GM12878 (cell line): ENCODE results near the gene ADGRV1. TPM values are rescaled to one million over a fixed set of nuclear protein-coding genes. Genes with fewer than 3 reads are reported as not detected.

Experiments
- ATAC-seq: fragments of 200-7000 bp; cut with Tn5 transposase; 3 replicates; pipeline ENCODE4 v1.9.1; 2020; ENCODE audit warnings: mild to moderate bottlenecking, moderate library complexity
- BruUV-seq: library from RNA; stranded (reverse); fragments of 400-500 nt; replicated peaks from 2 replicates; lab custom pipeline; 2021; lab: Mats Ljungman, UMichigan
- CTCF ChIA-PET: fragments of 300-600 bp; sonication (Branson Sonifier 250); formaldehyde crosslinking; extraction: SDS; loops from one replicate; lab custom pipeline; 2021; ENCODE audit warnings: inconsistent platforms; lab: Yijun Ruan, JAX
- POLR2A ChIA-PET: fragments of 350-600 bp; formaldehyde crosslinking; extraction: SDS; loops from one replicate; lab custom pipeline; 2021; ENCODE audit warnings: inconsistent platforms; lab: Charles Lee
- RAD21 ChIA-PET: fragments of 300-600 bp; sonication (Branson Sonifier 250); formaldehyde crosslinking; loops from one replicate; lab custom pipeline; 2023; ENCODE audit warnings: antibody characterized with exemption; ENCODE audit not compliant: unreplicated experiment; lab: Charles Lee
- SMC1A ChIA-PET: fragments of 300-600 bp; sonication (Branson Sonifier 250); formaldehyde crosslinking; loops from one replicate; lab custom pipeline; 2023; ENCODE audit not compliant: unreplicated experiment, uncharacterized antibody; lab: Charles Lee
- DNase-seq: peaks from one replicate; pipeline ENCODE4 v3.0.0-alpha.2; 2011; ENCODE audit warnings: low read depth, low spot score
- FAIRE-seq: peaks from 3 replicates; lab custom pipeline; 2011; peaks lifted over from hg19 to GRCh38; lab: Jason Lieb, UNC
- H2AFZ ChIP-seq: 2 replicates; pipeline ENCODE4 v1.6.0; 2011; ENCODE audit warnings: low read depth, low read length, control low read depth; ENCODE audit not compliant: control insufficient read depth
- H3K27ac ChIP-seq: 2 replicates; pipeline ENCODE4 v1.5.1; 2011; ENCODE audit warnings: control low read depth; ENCODE audit not compliant: control insufficient read depth, insufficient read depth
- H3K27me3 ChIP-seq, 2 experiments: replicated peaks in 1 of 2; 2 replicates each; pipeline versions ENCODE4 v1.6.0 to v1.6.1; 2011; ENCODE audit warnings: low read length in 1 of 2; ENCODE audit not compliant: control insufficient read depth in 2 of 2, insufficient read depth in 2 of 2
- H3K36me3 ChIP-seq, 2 experiments: 2 replicates each; pipeline ENCODE4 v1.5.1; 2011; ENCODE audit warnings: low read length in 1 of 2; ENCODE audit not compliant: control insufficient read depth in 2 of 2, insufficient read depth in 2 of 2
- H3K4me1 ChIP-seq: 2 replicates; pipeline ENCODE4 v1.6.1; 2011; ENCODE audit warnings: mild to moderate bottlenecking, low read length, moderate library complexity, mixed read lengths; ENCODE audit not compliant: control insufficient read depth, insufficient read depth
- H3K4me2 ChIP-seq: 2 replicates; pipeline ENCODE4 v1.6.0; 2011; ENCODE audit warnings: control low read depth; ENCODE audit not compliant: control insufficient read depth, insufficient read depth
- H3K4me3 ChIP-seq: fragments of 200-600 bp; sonication (generic); 2 replicates; pipeline ENCODE4 v1.5.1; 2016
- H3K79me2 ChIP-seq: 2 replicates; pipeline ENCODE4 v1.6.0; 2011; ENCODE audit warnings: low read length; ENCODE audit not compliant: control insufficient read depth, insufficient read depth
- H3K9ac ChIP-seq: 2 replicates; pipeline ENCODE4 v1.8.0; 2011; ENCODE audit warnings: low read length, control low read depth, mixed read lengths; ENCODE audit not compliant: control insufficient read depth, insufficient read depth
- H3K9me3 ChIP-seq: replicated peaks from 3 replicates; pipeline ENCODE4 v1.5.1; 2011; ENCODE audit warnings: mild to moderate bottlenecking, low read length; ENCODE audit not compliant: control insufficient read depth, insufficient read depth
- H4K20me1 ChIP-seq: 2 replicates; pipeline ENCODE4 v1.6.0; 2011; ENCODE audit not compliant: control insufficient read depth, insufficient read depth
- EGR1 ChIP-seq, 2 experiments: IDR thresholded peaks; 1 replicate in 1 of 2; 2 replicates in 1 of 2; pipeline ENCODE4 v1.6.1; 2011 to 2012; ENCODE audit warnings: low read depth in 2 of 2, low read length in 2 of 2, borderline replicate concordance in 1 of 2, mild to moderate bottlenecking in 1 of 2, moderate library complexity in 1 of 2
- EZH2 ChIP-seq: IDR thresholded peaks from 2 replicates; pipeline ENCODE4 v1.6.1; 2012; ENCODE audit warnings: low read depth, mild to moderate bottlenecking, control low read depth, inconsistent platforms, low read length, borderline replicate concordance; ENCODE audit not compliant: control insufficient read depth
- GATAD2B ChIP-seq: fragments of 450-650 bp; conservative IDR thresholded peaks from 2 replicates; pipeline ENCODE4 v1.6.1; 2017; ENCODE audit warnings: low read depth, mild to moderate bottlenecking, moderate library complexity
- NFIC ChIP-seq: IDR thresholded peaks from 2 replicates; pipeline ENCODE4 v1.6.1; 2012; ENCODE audit warnings: low read depth, mild to moderate bottlenecking, inconsistent platforms, low read length, moderate library complexity
- SMAD1 ChIP-seq: fragments of 450-650 bp; IDR thresholded peaks from 2 replicates; pipeline ENCODE4 v1.6.1; 2018; ENCODE audit warnings: mild to moderate bottlenecking, low read depth; ENCODE audit not compliant: partially characterized antibody
- STAT1 ChIP-seq: fragments of 450-650 bp; conservative IDR thresholded peaks from 2 replicates; pipeline ENCODE4 v1.6.1; 2014; ENCODE audit warnings: antibody characterized with exemption, mild to moderate bottlenecking
- ZNF207 ChIP-seq: fragments of 450-650 bp; IDR thresholded peaks from 2 replicates; pipeline ENCODE4 v1.6.1; 2014; ENCODE audit warnings: antibody characterized with exemption, mild to moderate bottlenecking, borderline replicate concordance
- WGBS: methylation state at CpG from one replicate; pipeline ENCODE4 v1.1.6; 2016; ENCODE audit warnings: low lambda C conversion rate; ENCODE audit not compliant: insufficient replicate concordance, insufficient coverage; ENCODE audit errors: missing lambda C conversion rate; 5-methylcytosine and 5-hydroxymethylcytosine counted together
- in situ Hi-C: fragments of 300-500 bp; cut with MboI; formaldehyde crosslinking; loops from 9 replicates; pipeline ENCODE4 v1.14.3; 2018; ENCODE audit warnings: mixed read lengths
- intact Hi-C: fragments of 100-400 bp; cut with micrococcal nuclease; formaldehyde crosslinking; loops from one replicate; pipeline ENCODE4 v1.14.2; 2022; ENCODE audit not compliant: unreplicated experiment
- polyA plus RNA-seq, 11 experiments: library from polyadenylated mRNA; depleted of rRNA in 4 of 11; unstranded in 6 of 11; stranded (reverse) in 5 of 11; fragments of >200 nt; fragmentation: Nextera tagmentation in 4 of 11; fragmentation: Illumina TruSeq in 1 of 11; extraction: Ambion mirVana in 4 of 11; extraction: Trizol in 1 of 11; gene quantifications; 1 replicate in 1 of 11; 2 replicates in 10 of 11; pipeline versions ENCODE4 v1.2.1 to v1.2.3, GENCODE V29; 2011 to 2016; ENCODE audit warnings: inconsistent platforms in 2 of 11, missing spikeins in 2 of 11, low read depth in 1 of 11
- total RNA-seq, 4 experiments: library from RNA; depleted of rRNA in 3 of 4; stranded (reverse); fragments of >200 nt in 3 of 4; fragmentation: Illumina TruSeq in 1 of 4; extraction: Trizol in 1 of 4; gene quantifications; 2 replicates each; pipeline versions ENCODE4 v1.2.1 to v1.2.3, GENCODE V29; 2013 to 2021
- TF ChIP-seq, protein P1 (sequence below): IDR thresholded peaks from 2 replicates; pipeline ENCODE4 v1.6.1; 2012; ENCODE audit warnings: low read length, inconsistent platforms
- TF ChIP-seq, protein P2 (sequence below): fragments of 450-650 bp; formaldehyde crosslinking; IDR thresholded peaks from 2 replicates; pipeline ENCODE4 v1.4.0; 2022; ENCODE audit warnings: mild to moderate bottlenecking, moderate library complexity
- TF ChIP-seq, protein P3 (sequence below): fragments of 150-350 bp; IDR thresholded peaks from 2 replicates; pipeline ENCODE4 v1.6.1; 2016; ENCODE audit warnings: low read depth, low read length
- TF ChIP-seq, protein P4 (sequence below): fragments of 450-650 bp; IDR thresholded peaks from 2 replicates; pipeline ENCODE4 v1.6.1; 2017; ENCODE audit warnings: mild to moderate bottlenecking
- TF ChIP-seq, protein P5 (sequence below): IDR thresholded peaks from 2 replicates; pipeline ENCODE4 v1.6.1; 2011; ENCODE audit warnings: borderline replicate concordance, low read depth, mild to moderate bottlenecking, moderate library complexity, low read length; ENCODE audit not compliant: insufficient read depth, poor library complexity, severe bottlenecking

ADGRV1 gene
- total and polyA plus RNA-seq, 10 of the 15 experiments (the other 5 are each of a cell fraction or from before 2014, with no cell fraction given): 0.04 to 8.1 (median 0.16) TPM; not detected in 1

DNA sequence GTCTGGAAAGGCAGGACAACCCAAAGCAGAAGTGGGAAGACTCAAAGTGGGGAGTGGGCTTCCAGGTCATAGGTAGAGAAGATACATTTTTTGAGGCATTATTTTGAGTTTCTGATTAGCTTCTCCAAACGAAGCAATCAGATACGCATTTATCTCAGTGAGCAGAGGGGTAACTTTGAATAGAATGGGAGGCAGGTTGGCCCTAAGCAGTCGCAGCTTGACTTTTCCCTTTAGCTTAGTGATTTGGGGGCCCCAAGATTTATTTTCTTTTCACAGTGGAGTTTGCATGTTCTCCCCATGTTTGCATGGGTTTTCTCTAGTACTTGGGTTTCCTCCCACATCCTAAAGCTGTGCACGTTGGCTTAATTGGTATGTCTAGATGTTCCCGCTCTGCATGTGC is 422.6 kb downstream of the ADGRV1 start:
- no peak for DNase-seq
- no peak overlapping the region for H3K4me3 ChIP-seq
- intact Hi-C loops (no loop called here), in situ Hi-C loops (no loop called here)
- no peaks in the 10 kb centered on the region for H4K20me1 ChIP-seq
- H3K27ac ChIP-seq: no peak overlapping the region
- ChIA-PET CTCF (no interaction called here), SMC1A (interaction anchor here (1.0 kb wide), 1 partner anchor 14 kb away, joined by 4 read pairs; no protein-coding TSS in a partner anchor), POLR2A (no interaction called here), RAD21 (no interaction called here)
- H3K4me2 ChIP-seq: no peak overlapping the region
- H3K27me3 ChIP-seq: no peaks in the 10 kb centered on the region
- BruUV-seq: no TSS peak
- 45% methylated on average over 5 of the region's 5 CpGs for WGBS
- H3K4me1 ChIP-seq: no peaks in the 10 kb centered on the region
- H2AFZ ChIP-seq: no peak overlapping the region
- no peak for ATAC-seq
- no peak for FAIRE-seq
- H3K36me3 ChIP-seq: no peaks in the 10 kb centered on the region
- H3K79me2 ChIP-seq: no peaks in the 10 kb centered on the region
- H3K9me3 ChIP-seq: no peaks in the 10 kb centered on the region
- no peak overlapping the region for H3K9ac ChIP-seq
- TF ChIP-seq GATAD2B (no peak), EZH2 (no peak), NFIC (no peak), SMAD1 (no peak), ZNF207 (no peak), EGR1 (IDR thresholded peaks at IDR 0.05; ENCODE audit: borderline replicate concordance in 1 of 2, low read depth in 2 of 2, low read length in 2 of 2) (no peak), STAT1 (no peak)
- TF ChIP-seq, protein P1, sequence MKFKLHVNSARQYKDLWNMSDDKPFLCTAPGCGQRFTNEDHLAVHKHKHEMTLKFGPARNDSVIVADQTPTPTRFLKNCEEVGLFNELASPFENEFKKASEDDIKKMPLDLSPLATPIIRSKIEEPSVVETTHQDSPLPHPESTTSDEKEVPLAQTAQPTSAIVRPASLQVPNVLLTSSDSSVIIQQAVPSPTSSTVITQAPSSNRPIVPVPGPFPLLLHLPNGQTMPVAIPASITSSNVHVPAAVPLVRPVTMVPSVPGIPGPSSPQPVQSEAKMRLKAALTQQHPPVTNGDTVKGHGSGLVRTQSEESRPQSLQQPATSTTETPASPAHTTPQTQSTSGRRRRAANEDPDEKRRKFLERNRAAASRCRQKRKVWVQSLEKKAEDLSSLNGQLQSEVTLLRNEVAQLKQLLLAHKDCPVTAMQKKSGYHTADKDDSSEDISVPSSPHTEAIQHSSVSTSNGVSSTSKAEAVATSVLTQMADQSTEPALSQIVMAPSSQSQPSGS: no peak
- TF ChIP-seq, protein P2, sequence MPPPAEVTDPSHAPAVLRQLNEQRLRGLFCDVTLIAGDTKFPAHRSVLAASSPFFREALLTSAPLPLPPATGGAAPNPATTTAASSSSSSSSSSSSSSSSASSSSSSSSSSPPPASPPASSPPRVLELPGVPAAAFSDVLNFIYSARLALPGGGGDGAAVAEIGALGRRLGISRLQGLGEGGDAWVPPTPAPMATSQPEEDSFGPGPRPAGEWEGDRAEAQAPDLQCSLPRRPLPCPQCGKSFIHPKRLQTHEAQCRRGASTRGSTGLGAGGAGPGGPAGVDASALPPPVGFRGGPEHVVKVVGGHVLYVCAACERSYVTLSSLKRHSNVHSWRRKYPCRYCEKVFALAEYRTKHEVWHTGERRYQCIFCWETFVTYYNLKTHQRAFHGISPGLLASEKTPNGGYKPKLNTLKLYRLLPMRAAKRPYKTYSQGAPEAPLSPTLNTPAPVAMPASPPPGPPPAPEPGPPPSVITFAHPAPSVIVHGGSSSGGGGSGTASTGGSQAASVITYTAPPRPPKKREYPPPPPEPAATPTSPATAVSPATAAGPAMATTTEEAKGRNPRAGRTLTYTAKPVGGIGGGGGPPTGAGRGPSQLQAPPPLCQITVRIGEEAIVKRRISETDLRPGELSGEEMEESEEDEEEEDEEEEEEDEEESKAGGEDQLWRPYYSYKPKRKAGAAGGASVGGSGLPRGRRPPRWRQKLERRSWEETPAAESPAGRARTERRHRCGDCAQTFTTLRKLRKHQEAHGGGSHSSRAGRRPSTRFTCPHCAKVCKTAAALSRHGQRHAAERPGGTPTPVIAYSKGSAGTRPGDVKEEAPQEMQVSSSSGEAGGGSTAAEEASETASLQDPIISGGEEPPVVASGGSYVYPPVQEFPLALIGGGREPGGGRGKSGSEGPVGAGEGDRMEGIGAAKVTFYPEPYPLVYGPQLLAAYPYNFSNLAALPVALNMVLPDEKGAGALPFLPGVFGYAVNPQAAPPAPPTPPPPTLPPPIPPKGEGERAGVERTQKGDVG (CRISPR knock-in tag): no peak
- TF ChIP-seq, protein P3, sequence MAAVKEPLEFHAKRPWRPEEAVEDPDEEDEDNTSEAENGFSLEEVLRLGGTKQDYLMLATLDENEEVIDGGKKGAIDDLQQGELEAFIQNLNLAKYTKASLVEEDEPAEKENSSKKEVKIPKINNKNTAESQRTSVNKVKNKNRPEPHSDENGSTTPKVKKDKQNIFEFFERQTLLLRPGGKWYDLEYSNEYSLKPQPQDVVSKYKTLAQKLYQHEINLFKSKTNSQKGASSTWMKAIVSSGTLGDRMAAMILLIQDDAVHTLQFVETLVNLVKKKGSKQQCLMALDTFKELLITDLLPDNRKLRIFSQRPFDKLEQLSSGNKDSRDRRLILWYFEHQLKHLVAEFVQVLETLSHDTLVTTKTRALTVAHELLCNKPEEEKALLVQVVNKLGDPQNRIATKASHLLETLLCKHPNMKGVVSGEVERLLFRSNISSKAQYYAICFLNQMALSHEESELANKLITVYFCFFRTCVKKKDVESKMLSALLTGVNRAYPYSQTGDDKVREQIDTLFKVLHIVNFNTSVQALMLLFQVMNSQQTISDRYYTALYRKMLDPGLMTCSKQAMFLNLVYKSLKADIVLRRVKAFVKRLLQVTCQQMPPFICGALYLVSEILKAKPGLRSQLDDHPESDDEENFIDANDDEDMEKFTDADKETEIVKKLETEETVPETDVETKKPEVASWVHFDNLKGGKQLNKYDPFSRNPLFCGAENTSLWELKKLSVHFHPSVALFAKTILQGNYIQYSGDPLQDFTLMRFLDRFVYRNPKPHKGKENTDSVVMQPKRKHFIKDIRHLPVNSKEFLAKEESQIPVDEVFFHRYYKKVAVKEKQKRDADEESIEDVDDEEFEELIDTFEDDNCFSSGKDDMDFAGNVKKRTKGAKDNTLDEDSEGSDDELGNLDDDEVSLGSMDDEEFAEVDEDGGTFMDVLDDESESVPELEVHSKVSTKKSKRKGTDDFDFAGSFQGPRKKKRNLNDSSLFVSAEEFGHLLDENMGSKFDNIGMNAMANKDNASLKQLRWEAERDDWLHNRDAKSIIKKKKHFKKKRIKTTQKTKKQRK: no peak
- TF ChIP-seq, protein P4, sequence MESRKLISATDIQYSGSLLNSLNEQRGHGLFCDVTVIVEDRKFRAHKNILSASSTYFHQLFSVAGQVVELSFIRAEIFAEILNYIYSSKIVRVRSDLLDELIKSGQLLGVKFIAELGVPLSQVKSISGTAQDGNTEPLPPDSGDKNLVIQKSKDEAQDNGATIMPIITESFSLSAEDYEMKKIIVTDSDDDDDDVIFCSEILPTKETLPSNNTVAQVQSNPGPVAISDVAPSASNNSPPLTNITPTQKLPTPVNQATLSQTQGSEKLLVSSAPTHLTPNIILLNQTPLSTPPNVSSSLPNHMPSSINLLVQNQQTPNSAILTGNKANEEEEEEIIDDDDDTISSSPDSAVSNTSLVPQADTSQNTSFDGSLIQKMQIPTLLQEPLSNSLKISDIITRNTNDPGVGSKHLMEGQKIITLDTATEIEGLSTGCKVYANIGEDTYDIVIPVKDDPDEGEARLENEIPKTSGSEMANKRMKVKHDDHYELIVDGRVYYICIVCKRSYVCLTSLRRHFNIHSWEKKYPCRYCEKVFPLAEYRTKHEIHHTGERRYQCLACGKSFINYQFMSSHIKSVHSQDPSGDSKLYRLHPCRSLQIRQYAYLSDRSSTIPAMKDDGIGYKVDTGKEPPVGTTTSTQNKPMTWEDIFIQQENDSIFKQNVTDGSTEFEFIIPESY: no peak
- TF ChIP-seq, protein P5, sequence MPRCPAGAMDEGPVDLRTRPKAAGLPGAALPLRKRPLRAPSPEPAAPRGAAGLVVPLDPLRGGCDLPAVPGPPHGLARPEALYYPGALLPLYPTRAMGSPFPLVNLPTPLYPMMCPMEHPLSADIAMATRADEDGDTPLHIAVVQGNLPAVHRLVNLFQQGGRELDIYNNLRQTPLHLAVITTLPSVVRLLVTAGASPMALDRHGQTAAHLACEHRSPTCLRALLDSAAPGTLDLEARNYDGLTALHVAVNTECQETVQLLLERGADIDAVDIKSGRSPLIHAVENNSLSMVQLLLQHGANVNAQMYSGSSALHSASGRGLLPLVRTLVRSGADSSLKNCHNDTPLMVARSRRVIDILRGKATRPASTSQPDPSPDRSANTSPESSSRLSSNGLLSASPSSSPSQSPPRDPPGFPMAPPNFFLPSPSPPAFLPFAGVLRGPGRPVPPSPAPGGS: no peak
